Activated T-cell treated with anti-CD3 and anti-CD28 coated beads for 24 hours (primary cell): ENCODE results near the gene ITGAL.
"Not testable (repeated sequence)": the region's sequence is repeated elsewhere in the genome, so short reads cannot be mapped to it uniquely, and the experiment has no call there.

Experiments
- DNase-seq: peaks from one replicate; pipeline ENCODE4 v3.0.0-alpha.2; 2020; ENCODE audit warnings: low read depth

Gene ITGAL

GRCh38 chr16:30457743-30458560 is 14.6 kb upstream of the ITGAL start:
- DNase-seq = no peak

- peak; percentile 84 for DNase-seq
Observed at GRCh38 chr16:30458561-30459394, 13.8 kb upstream of the ITGAL start.

GRCh38 chr16:30459456-30459855 is 13.1 kb upstream of the ITGAL start:
- DNase-seq = no peak

- not testable (repeated sequence) for DNase-seq
Observed at GRCh38 chr16:30461426-30461825, 11.1 kb upstream of the ITGAL start.

- DNase-seq = no peak
Observed at GRCh38 chr16:30464078-30464477, 8.5 kb upstream of the ITGAL start.

- DNase-seq = no peak
Observed at GRCh38 chr16:30470170-30470512, 2.4 kb upstream of the ITGAL start.

- DNase-seq = no peak
Observed at GRCh38 chr16:30470632-30470995, 1.9 kb upstream of the ITGAL start.

- peak; percentile 68 for DNase-seq
Observed at GRCh38 chr16:30473231-30474073, 910 bp downstream of the ITGAL start.

- no peak for DNase-seq
Observed at GRCh38 chr16:30474074-30474452, 1.5 kb downstream of the ITGAL start.

- DNase-seq = no peak
Observed at GRCh38 chr16:30474684-30475083, 2.1 kb downstream of the ITGAL start.

GRCh38 chr16:30476991-30477390 is 4.4 kb downstream of the ITGAL start:
- no peak for DNase-seq

- DNase-seq = not testable (repeated sequence)
Observed at GRCh38 chr16:30477773-30478172, 5.2 kb downstream of the ITGAL start.

GRCh38 chr16:30478766-30479478 is 6.4 kb downstream of the ITGAL start:
- no peak for DNase-seq

- no peak for DNase-seq
Observed at GRCh38 chr16:30481381-30481780, 8.8 kb downstream of the ITGAL start.

- DNase-seq = no peak
Observed at GRCh38 chr16:30482366-30482765, 9.8 kb downstream of the ITGAL start.

GRCh38 chr16:30484887-30485286 is 12.3 kb downstream of the ITGAL start:
- no peak for DNase-seq

GRCh38 chr16:30485818-30486436 is 13.4 kb downstream of the ITGAL start:
- DNase-seq = no peak

GRCh38 chr16:30488764-30489605 is 16.4 kb downstream of the ITGAL start:
- DNase-seq = no peak

- no peak for DNase-seq
Observed at GRCh38 chr16:30490210-30490609, 17.7 kb downstream of the ITGAL start.

GRCh38 chr16:30491229-30491628 is 18.7 kb downstream of the ITGAL start:
- no peak for DNase-seq
